K562 (cell line): ENCODE results near the gene TMEM239. TPM values are rescaled to one million over a fixed set of nuclear protein-coding genes. Genes with fewer than 3 reads are reported as not detected.

Source experiments
- ATAC-seq: fragments of 200-7000 bp; cut with Tn5 transposase; 3 replicates; pipeline ENCODE4 v1.9.1; 2020; ENCODE audit warnings: moderate library complexity
- BruUV-seq: library from RNA; stranded (reverse); fragments of 400-500 nt; replicated peaks from 2 replicates; lab custom pipeline; 2021; lab: Mats Ljungman, UMichigan
- CTCF ChIA-PET: fragments of 300-600 bp; formaldehyde crosslinking; extraction: SDS; loops from one replicate; lab custom pipeline; 2021; ENCODE audit warnings: low intra/inter-chr PET ratio; lab: Yijun Ruan, JAX
- POLR2A ChIA-PET: fragments of 300-600, 350-650 bp; sonication (Branson Sonifier 250); formaldehyde crosslinking; extraction: SDS; loops from one replicate; lab custom pipeline; 2021; ENCODE audit warnings: antibody characterized with exemption, inconsistent platforms; lab: Yijun Ruan, JAX
- DNase-seq, 4 experiments: peaks; one replicate each; pipeline versions ENCODE4 v3.0.0 to v3.0.0-alpha.2; 2011 to 2018; ENCODE audit warnings: low spot score in 3 of 4, mixed read lengths in 3 of 4; ENCODE audit errors: extremely low read depth in 1 of 4
- FAIRE-seq: peaks from 2 replicates; lab custom pipeline; 2011; peaks lifted over from hg19 to GRCh38; lab: Jason Lieb, UNC
- H2AFZ ChIP-seq: 2 replicates; pipeline ENCODE4 v1.6.0; 2011; ENCODE audit warnings: low read depth, low read length, control low read depth, inconsistent platforms
- H3K27ac ChIP-seq: fragments of 200-600 bp; 3 replicates; pipeline ENCODE4 v1.8.0; 2011; ENCODE audit warnings: low read depth, mild to moderate bottlenecking, control low read depth, inconsistent platforms, low read length, moderate library complexity, mixed read lengths; ENCODE audit errors: extremely low read depth
- H3K27me3 ChIP-seq, 2 experiments: fragments of 300-600 bp in 1 of 2; 2 replicates in 1 of 2; 3 replicates in 1 of 2; pipeline versions ENCODE4 v1.6.0 to v1.8.0; 2011; ENCODE audit warnings: inconsistent platforms in 2 of 2, low read length in 2 of 2, mild to moderate bottlenecking in 1 of 2, mixed read lengths in 1 of 2, moderate library complexity in 1 of 2; ENCODE audit not compliant: control insufficient read depth in 2 of 2, insufficient read depth in 2 of 2
- H3K36me3 ChIP-seq: fragments of 300-600 bp; 3 replicates; pipeline ENCODE4 v1.8.0; 2011; ENCODE audit warnings: mild to moderate bottlenecking, low read length, inconsistent platforms; ENCODE audit not compliant: control insufficient read depth, insufficient read depth
- H3K4me1 ChIP-seq, 2 experiments: fragments of 200-600 bp in 1 of 2; replicated peaks in 1 of 2; 2 replicates in 1 of 2; 3 replicates in 1 of 2; pipeline versions ENCODE4 v1.5.1 to v1.8.0; 2011; ENCODE audit warnings: inconsistent platforms in 2 of 2, low read length in 2 of 2, mild to moderate bottlenecking in 1 of 2, mixed read lengths in 1 of 2, moderate library complexity in 1 of 2; ENCODE audit not compliant: control insufficient read depth in 2 of 2, insufficient read depth in 2 of 2
- H3K4me2 ChIP-seq: 2 replicates; pipeline ENCODE4 v1.6.1; 2011; ENCODE audit warnings: low read length, control low read depth, inconsistent platforms, mixed read lengths; ENCODE audit not compliant: insufficient read depth
- H3K4me3 ChIP-seq: fragments of 200-600 bp; sonication (generic), shearing (Covaris generic); 2 replicates; pipeline ENCODE4 v1.5.1; 2016; ENCODE audit warnings: control low read depth, inconsistent platforms
- H3K79me2 ChIP-seq: fragments of 200-600 bp; 3 replicates; pipeline ENCODE4 v1.8.0; 2011; ENCODE audit warnings: low read length, inconsistent platforms; ENCODE audit not compliant: control insufficient read depth, insufficient read depth
- H3K9ac ChIP-seq, 2 experiments: 2 replicates each; pipeline versions ENCODE4 v1.6.0 to v1.6.1; 2011; ENCODE audit warnings: low read depth in 2 of 2, low read length in 2 of 2, control low read depth in 1 of 2, inconsistent platforms in 1 of 2, mild to moderate bottlenecking in 1 of 2, mixed read lengths in 1 of 2; ENCODE audit not compliant: insufficient read depth in 1 of 2
- H3K9me1 ChIP-seq: one replicate; pipeline ENCODE4 v1.6.0; 2011; ENCODE audit warnings: inconsistent platforms, mild to moderate bottlenecking, low read length, moderate library complexity; ENCODE audit not compliant: control insufficient read depth, insufficient read depth
- H3K9me3 ChIP-seq: replicated peaks from 2 replicates; pipeline ENCODE4 v1.5.1; 2011; ENCODE audit warnings: low read depth, low read length, inconsistent platforms; ENCODE audit not compliant: control insufficient read depth, insufficient read depth
- H4K20me1 ChIP-seq: replicated peaks from 2 replicates; pipeline ENCODE4 v1.6.1; 2011; ENCODE audit warnings: low read length, inconsistent platforms, mixed read lengths; ENCODE audit not compliant: control insufficient read depth, insufficient read depth
- FOSL1 ChIP-seq: fragments of 200-800 bp; sonication (Bioruptor generic); conservative IDR thresholded peaks from 2 replicates; pipeline ENCODE4 v1.6.1; 2016; ENCODE audit warnings: missing genetic modification characterization, missing compliant biosample characterization
- RBM15 ChIP-seq: fragments of 200-400 bp; formaldehyde crosslinking; IDR thresholded peaks from 2 replicates; pipeline ENCODE4 v1.6.1; 2018; ENCODE audit warnings: mild to moderate bottlenecking, low read length, moderate library complexity; ENCODE audit not compliant: insufficient read depth
- SIRT6 ChIP-seq: IDR thresholded peaks from one replicate; pipeline ENCODE4 v1.6.1; 2012; ENCODE audit warnings: low read depth, mild to moderate bottlenecking, control low read depth, inconsistent platforms, low read length, moderate library complexity
- ZNF263 ChIP-seq: sonication (generic); formaldehyde crosslinking; IDR thresholded peaks from 2 replicates; pipeline ENCODE4 v1.8.0; 2022; ENCODE audit warnings: mild to moderate bottlenecking, missing genetic modification reagents, borderline replicate concordance
- whole genome bisulfite sequencing: fragments of 100-300 bp; shearing (Covaris generic); methylation state at CpG from one replicate; pipeline ENCODE4 v1.1.6; 2016; ENCODE audit warnings: low coverage, mixed read lengths; ENCODE audit not compliant: insufficient coverage; ENCODE audit errors: missing lambda C conversion rate; 5-methylcytosine and 5-hydroxymethylcytosine counted together
- in situ Hi-C: fragments of 300-500 bp; cut with MboI; formaldehyde crosslinking; loops from 4 replicates; pipeline ENCODE4 v1.15.0; 2018; ENCODE audit warnings: inconsistent platforms, mixed read lengths
- intact Hi-C: fragments of 100-400 bp; cut with micrococcal nuclease; formaldehyde crosslinking; loops from 2 replicates; pipeline ENCODE4 v1.14.2; 2022
- polyA plus RNA-seq, 8 experiments: library from polyadenylated mRNA; depleted of rRNA in 4 of 8; stranded (reverse) in 5 of 8; unstranded in 3 of 8; fragments of >200 nt; fragmentation: Nextera tagmentation in 2 of 8; fragmentation: Illumina TruSeq in 1 of 8; extraction: Ambion mirVana in 2 of 8; extraction: Trizol in 1 of 8; gene quantifications; 2 replicates each; pipeline versions ENCODE4 v1.2.1 to v1.2.3, GENCODE V29; 2011 to 2014; ENCODE audit warnings: inconsistent platforms in 1 of 8, missing spikeins in 1 of 8
- total RNA-seq, 7 experiments: library from RNA; depleted of rRNA in 6 of 7; stranded (reverse); fragments of >200 nt in 6 of 7; fragmentation: Illumina TruSeq in 2 of 7; extraction: Trizol in 2 of 7; gene quantifications; 2 replicates each; pipeline versions ENCODE4 v1.2.1 to v1.2.3, GENCODE V29; 2011 to 2021; ENCODE audit warnings: low replicate concordance in 1 of 7
- TF ChIP-seq, protein P1 (sequence below): sonication (generic); formaldehyde crosslinking; IDR thresholded peaks from 2 replicates; pipeline ENCODE4 v1.8.0; 2022; ENCODE audit warnings: missing genetic modification reagents, mild to moderate bottlenecking, moderate library complexity, borderline replicate concordance
- TF ChIP-seq, protein P2 (sequence below), 2 experiments: fragments of 450-650 bp; formaldehyde crosslinking in 1 of 2; IDR thresholded peaks; 2 replicates each; pipeline versions ENCODE4 v1.4.0 to v1.6.1; 2014 to 2020; ENCODE audit warnings: mild to moderate bottlenecking in 2 of 2, borderline replicate concordance in 1 of 2, low read depth in 1 of 2
- TF ChIP-seq, protein P3 (sequence below): fragments of 450-650 bp; IDR thresholded peaks from 2 replicates; pipeline ENCODE4 v1.6.1; 2017; ENCODE audit warnings: mild to moderate bottlenecking, moderate library complexity

The TMEM239 gene
- total and polyA plus RNA-seq, 9 of the 15 experiments (the other 6 are each of a cell fraction or from before 2014, with no cell fraction given) = not detected

DNA sequence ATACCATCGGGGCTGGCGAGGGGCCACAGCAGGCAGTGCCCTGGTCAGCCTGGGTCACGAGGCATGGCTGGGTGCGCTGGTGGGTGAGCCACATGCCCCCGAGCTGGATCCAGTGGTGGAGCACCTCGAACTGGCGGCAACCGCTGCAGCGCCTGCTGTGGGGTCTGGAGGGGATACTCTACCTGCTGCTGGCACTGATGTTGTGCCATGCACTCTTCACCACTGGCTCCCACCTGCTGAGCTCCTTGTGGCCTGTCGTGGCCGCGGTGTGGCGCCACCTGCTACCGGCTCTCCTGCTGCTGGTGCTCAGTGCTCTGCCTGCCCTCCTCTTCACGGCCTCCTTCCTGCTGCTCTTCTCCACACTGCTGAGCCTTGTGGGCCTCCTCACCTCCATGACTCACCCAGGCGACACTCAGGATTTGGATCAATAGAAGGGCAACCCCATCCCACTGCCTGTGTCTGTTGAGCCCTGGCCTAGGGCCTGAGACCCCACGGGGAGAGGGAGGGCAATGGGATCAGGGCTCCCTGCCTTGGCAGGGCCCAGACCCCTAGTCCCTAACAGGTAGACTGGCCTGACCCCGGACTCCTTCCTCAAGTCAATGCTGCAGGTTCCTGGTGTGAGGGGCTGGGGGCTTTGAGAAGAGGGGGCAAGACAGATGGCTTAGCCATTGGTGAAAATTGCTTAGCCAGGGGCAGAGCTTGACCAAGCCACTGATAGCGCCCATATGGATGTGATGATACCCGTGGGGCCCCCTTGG lies 598 bp downstream of the TMEM239 start:
- Histone ChIP-seq H3K9me1 (peaks cover 3% of the 10 kb centered on the region), H3K36me3 (no peaks in the 10 kb centered on the region), H3K4me3 (no peak overlapping the region), H3K79me2 (no peaks in the 10 kb centered on the region), H3K27ac (no peak overlapping the region), H3K4me2 (no peak overlapping the region), H3K9me3 (0 out of 2 replicates have a peak, but pooled peaks cover 2% of the 10 kb centered on the region), H3K27me3 (no peaks in the 10 kb centered on the region), H3K9ac (no peak overlapping the region), H3K4me1 (peaks cover 13 to 33% of the 10 kb centered on the region in 2 experiments), H2AFZ (peak overlapping the region; percentile 51), H4K20me1 (no peaks in the 10 kb centered on the region)
- CTCF ChIA-PET = no interaction called here
- DNase-seq (peak in 3 of 4 experiments; percentile 35 to 48 (median 38)), FAIRE-seq (no peak), ATAC-seq (peak; percentile 86)
- POLR2A ChIA-PET = no interaction called here
- BruUV-seq = no TSS peak
- 27% methylated on average over 12 of the region's 20 CpGs for WGBS
- in situ Hi-C loops (no loop called here), intact Hi-C loops (loop anchor here (2.0 kb wide), 1 partner anchor 36 kb away; no protein-coding TSS in a partner anchor)
- TF ChIP-seq, protein P1, sequence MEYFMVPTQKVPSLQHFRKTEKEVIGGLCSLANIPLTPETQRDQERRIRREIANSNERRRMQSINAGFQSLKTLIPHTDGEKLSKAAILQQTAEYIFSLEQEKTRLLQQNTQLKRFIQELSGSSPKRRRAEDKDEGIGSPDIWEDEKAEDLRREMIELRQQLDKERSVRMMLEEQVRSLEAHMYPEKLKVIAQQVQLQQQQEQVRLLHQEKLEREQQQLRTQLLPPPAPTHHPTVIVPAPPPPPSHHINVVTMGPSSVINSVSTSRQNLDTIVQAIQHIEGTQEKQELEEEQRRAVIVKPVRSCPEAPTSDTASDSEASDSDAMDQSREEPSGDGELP = 0 out of 2 replicates have a peak, but pooled peaks have one; percentile 20
- TF ChIP-seq, protein P2, sequence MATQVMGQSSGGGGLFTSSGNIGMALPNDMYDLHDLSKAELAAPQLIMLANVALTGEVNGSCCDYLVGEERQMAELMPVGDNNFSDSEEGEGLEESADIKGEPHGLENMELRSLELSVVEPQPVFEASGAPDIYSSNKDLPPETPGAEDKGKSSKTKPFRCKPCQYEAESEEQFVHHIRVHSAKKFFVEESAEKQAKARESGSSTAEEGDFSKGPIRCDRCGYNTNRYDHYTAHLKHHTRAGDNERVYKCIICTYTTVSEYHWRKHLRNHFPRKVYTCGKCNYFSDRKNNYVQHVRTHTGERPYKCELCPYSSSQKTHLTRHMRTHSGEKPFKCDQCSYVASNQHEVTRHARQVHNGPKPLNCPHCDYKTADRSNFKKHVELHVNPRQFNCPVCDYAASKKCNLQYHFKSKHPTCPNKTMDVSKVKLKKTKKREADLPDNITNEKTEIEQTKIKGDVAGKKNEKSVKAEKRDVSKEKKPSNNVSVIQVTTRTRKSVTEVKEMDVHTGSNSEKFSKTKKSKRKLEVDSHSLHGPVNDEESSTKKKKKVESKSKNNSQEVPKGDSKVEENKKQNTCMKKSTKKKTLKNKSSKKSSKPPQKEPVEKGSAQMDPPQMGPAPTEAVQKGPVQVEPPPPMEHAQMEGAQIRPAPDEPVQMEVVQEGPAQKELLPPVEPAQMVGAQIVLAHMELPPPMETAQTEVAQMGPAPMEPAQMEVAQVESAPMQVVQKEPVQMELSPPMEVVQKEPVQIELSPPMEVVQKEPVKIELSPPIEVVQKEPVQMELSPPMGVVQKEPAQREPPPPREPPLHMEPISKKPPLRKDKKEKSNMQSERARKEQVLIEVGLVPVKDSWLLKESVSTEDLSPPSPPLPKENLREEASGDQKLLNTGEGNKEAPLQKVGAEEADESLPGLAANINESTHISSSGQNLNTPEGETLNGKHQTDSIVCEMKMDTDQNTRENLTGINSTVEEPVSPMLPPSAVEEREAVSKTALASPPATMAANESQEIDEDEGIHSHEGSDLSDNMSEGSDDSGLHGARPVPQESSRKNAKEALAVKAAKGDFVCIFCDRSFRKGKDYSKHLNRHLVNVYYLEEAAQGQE (IDR thresholded peaks at IDR 0.05; ENCODE audit: borderline replicate concordance) = peak; percentile 61; the same call in 1 of the 2 replicates
- TF ChIP-seq, protein P2 (CRISPR knock-in tag; IDR thresholded peaks at IDR 0.05; ENCODE audit: low read depth) = no peak
- TF ChIP-seq FOSL1 (tag) (no peak), RBM15 (no peak), SIRT6 (no peak), ZNF263 (peak; percentile 67)
- TF ChIP-seq, protein P3, sequence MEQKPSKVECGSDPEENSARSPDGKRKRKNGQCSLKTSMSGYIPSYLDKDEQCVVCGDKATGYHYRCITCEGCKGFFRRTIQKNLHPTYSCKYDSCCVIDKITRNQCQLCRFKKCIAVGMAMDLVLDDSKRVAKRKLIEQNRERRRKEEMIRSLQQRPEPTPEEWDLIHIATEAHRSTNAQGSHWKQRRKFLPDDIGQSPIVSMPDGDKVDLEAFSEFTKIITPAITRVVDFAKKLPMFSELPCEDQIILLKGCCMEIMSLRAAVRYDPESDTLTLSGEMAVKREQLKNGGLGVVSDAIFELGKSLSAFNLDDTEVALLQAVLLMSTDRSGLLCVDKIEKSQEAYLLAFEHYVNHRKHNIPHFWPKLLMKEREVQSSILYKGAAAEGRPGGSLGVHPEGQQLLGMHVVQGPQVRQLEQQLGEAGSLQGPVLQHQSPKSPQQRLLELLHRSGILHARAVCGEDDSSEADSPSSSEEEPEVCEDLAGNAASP = no peak
